ENCODE results near the gene ALDH1A2.

ALDH1A2 gene

DNA sequence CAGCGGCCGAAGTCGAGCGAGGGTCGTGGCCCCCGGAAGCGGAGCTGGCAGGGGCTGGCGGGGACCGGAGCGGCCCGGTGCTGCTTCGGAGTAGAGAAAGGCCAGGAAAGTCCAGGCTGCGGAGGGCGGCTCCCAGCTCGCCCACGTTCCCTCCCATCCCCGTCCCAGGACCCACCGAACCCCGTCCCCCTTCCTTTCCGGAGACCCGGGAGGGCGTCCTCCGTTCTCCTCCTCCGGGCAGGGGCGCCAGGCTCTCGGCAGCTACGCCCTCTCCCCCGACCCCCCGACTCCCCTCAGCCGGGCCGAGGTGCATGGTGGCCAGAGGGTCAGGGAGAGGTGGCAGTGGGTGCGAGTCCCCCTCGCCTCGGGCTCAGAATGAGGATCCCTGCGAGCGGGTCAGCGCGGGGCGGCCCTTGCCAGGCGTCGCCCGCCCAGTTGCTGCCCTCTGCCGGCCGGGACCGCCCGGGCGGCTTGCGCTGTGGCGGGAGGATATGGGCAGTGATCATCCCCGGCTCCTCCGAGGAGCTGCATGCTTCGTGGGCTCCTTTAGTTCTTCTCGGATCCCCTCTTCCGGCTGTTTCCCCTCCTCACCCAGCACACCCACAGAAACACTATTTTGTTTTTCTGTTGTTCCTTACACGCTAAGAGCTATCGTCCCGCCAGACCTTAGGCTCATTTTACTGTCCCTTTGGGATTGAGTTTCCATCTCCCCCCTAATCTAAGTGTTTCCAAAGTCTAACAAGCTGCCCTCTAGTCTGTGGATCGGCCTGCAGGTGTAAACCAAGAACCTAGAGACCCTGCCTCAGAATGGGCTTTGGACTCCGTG is 744 bp upstream of the ALDH1A2 start:
- H3K36me3 ChIP-seq = no peaks in the 10 kb centered on the region
- peaks cover 95% of the 10 kb centered on the region for H3K27me3 ChIP-seq
- H3K4me1 ChIP-seq (ENCODE audit: control insufficient read depth in 1 of 2, insufficient read depth in 1 of 2, low read depth in 1 of 2, low read length in 1 of 2) = peaks cover 11 to 18% of the 10 kb centered on the region in 2 experiments
- peak overlapping the region; percentile 66 to 67 for H3K4me3 ChIP-seq (ENCODE audit: low read depth in 1 of 2, low read length in 1 of 2)
- TF ChIP-seq, protein P1, sequence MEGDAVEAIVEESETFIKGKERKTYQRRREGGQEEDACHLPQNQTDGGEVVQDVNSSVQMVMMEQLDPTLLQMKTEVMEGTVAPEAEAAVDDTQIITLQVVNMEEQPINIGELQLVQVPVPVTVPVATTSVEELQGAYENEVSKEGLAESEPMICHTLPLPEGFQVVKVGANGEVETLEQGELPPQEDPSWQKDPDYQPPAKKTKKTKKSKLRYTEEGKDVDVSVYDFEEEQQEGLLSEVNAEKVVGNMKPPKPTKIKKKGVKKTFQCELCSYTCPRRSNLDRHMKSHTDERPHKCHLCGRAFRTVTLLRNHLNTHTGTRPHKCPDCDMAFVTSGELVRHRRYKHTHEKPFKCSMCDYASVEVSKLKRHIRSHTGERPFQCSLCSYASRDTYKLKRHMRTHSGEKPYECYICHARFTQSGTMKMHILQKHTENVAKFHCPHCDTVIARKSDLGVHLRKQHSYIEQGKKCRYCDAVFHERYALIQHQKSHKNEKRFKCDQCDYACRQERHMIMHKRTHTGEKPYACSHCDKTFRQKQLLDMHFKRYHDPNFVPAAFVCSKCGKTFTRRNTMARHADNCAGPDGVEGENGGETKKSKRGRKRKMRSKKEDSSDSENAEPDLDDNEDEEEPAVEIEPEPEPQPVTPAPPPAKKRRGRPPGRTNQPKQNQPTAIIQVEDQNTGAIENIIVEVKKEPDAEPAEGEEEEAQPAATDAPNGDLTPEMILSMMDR (IDR thresholded peaks at IDR 0.05) = peak; percentile 61
- H3K27ac ChIP-seq = no peak overlapping the region
- H3K9me3 ChIP-seq = no peaks in the 10 kb centered on the region

DNA sequence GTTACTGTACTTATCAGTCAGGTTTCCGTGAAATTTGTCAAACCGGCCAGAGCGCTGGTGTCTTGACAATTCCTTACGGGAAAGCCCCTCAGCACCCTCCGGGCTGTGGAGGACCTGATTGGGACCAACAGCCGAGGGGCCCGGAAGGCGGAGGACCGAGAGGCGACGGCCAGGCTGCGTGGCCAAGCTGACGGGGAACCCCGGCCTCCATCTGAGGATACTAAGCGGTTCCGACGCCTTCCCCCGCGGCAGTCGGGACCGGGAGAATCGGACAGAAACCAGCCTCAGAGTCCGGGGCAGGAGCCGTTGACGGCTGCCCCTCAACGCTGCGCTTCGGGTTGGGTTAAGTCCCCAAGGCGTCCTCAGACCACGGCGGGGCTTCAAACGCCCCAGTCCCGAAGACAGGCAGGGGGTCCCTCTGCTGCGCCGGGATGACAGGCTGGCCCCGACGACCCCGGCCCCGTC is 499 bp downstream of the ALDH1A2 start:
- Histone ChIP-seq H3K36me3 (no peaks in the 10 kb centered on the region), H3K9me3 (no peaks in the 10 kb centered on the region), H3K4me3 (ENCODE audit: low read depth in 1 of 2, low read length in 1 of 2) (peak overlapping the region; percentile 66 to 67), H3K4me1 (ENCODE audit: control insufficient read depth in 1 of 2, insufficient read depth in 1 of 2, low read depth in 1 of 2, low read length in 1 of 2) (peaks cover 11 to 18% of the 10 kb centered on the region in 2 experiments), H3K27ac (no peak overlapping the region), H3K27me3 (peaks cover 100% of the 10 kb centered on the region)
- TF ChIP-seq, protein P1 (IDR thresholded peaks at IDR 0.05) = no peak

DNA sequence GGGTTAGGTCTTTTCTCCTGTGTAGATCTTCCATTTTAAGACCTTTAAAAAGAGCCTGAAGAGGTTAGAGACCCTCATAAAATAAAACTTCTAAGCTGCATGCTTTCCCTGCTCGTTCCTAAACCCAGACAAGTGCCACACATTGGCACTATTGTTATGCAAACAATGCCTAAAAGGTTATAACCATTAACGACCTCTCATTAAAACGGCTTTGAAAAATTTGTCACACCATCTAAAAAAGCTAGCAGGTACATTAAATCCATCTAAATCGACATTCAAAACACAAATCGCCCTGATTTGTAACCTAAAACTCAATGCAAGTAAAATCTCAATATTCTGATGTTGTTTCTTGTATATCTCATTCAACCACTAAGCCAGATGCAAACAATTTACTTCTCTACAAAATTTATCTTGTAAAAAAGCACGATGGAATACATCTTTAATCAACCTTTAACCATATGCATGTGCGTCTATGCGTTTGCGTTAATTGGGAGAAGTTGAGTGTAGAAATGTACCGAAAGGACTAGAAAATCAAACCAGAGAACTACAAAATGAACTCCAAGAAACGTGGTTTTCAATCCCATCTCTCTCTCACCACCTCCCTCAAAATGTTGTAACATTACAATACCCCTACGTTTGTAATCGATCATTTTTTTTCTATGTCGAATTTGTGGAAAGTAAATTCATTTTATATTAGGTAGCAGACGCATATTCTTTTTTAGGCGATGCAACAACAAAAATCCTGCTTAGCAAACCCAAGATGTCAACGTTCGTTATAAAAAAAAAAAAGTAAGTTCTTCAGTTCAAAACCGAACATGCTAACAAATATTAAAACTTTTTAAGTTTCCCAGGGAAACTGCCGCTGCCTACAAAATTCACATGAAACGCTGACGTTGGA is 1.2 kb downstream of the ALDH1A2 start:
- Histone ChIP-seq H3K27ac (no peak overlapping the region), H3K27me3 (peaks cover 100% of the 10 kb centered on the region), H3K9me3 (no peaks in the 10 kb centered on the region), H3K36me3 (no peaks in the 10 kb centered on the region), H3K4me1 (ENCODE audit: control insufficient read depth in 1 of 2, insufficient read depth in 1 of 2, low read depth in 1 of 2, low read length in 1 of 2) (peaks cover 11 to 18% of the 10 kb centered on the region in 2 experiments), H3K4me3 (ENCODE audit: low read depth in 1 of 2, low read length in 1 of 2) (peak overlapping the region in 1 of 2 experiments; percentile 66)
- TF ChIP-seq, protein P1 (IDR thresholded peaks at IDR 0.05) = no peak

DNA sequence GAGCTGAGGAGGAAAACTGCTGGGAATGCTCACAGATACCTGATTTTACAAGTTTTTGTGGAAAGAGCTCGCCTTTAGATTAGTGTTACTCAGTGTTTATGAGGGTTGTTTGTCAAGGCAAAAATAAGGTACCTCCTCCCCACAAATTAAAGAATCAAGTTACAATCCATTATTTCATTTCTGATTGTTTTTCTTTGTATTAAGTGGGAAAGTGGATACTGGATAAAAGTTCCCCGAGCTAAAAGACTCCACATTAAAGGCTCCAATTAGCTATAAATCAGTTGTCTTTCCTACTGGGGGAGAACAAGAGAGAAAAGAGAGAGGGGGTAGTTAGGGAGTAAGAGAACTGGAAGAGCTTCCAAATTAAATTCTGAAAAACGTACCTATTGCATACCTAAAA is 1.9 kb downstream of the ALDH1A2 start:
- Histone ChIP-seq H3K4me3 (ENCODE audit: low read depth in 1 of 2, low read length in 1 of 2) (no peak overlapping the region), H3K4me1 (ENCODE audit: control insufficient read depth in 1 of 2, insufficient read depth in 1 of 2, low read depth in 1 of 2, low read length in 1 of 2) (peaks cover 11 to 18% of the 10 kb centered on the region in 2 experiments), H3K9me3 (no peaks in the 10 kb centered on the region), H3K27ac (no peak overlapping the region), H3K36me3 (no peaks in the 10 kb centered on the region), H3K27me3 (peaks cover 100% of the 10 kb centered on the region)
- TF ChIP-seq, protein P1 (IDR thresholded peaks at IDR 0.05) = no peak

DNA sequence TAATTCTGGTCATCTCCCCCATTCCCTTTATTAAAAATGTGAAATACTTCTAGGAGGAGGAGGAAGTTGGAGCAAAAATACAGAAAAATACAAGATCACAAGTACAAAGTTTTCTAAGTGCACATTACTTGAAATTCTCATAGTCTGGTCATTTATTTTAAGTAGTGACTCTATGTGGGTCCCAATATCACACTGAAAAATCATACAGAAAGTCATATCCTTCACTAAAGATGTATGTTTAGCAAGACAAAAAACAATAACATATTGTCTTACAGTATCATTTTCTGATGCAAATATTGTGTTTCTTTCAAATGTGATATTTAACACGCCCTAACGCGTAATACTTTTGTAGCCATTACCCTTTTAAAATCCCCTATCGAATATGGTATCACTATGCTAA is 2.5 kb downstream of the ALDH1A2 start:
- Histone ChIP-seq H3K4me3 (ENCODE audit: low read depth in 1 of 2, low read length in 1 of 2) (no peak overlapping the region), H3K36me3 (no peaks in the 10 kb centered on the region), H3K4me1 (ENCODE audit: control insufficient read depth in 1 of 2, insufficient read depth in 1 of 2, low read depth in 1 of 2, low read length in 1 of 2) (peaks cover 13 to 18% of the 10 kb centered on the region in 2 experiments), H3K27me3 (peaks cover 99% of the 10 kb centered on the region), H3K27ac (no peak overlapping the region), H3K9me3 (no peaks in the 10 kb centered on the region)
- TF ChIP-seq, protein P1 (IDR thresholded peaks at IDR 0.05) = no peak

Data from neutrophil (primary cell).